Hindlimb muscle (tissue), 1 donor: Measurements from ENCODE around the gene SRGAP1. TPM values are rescaled to one million over a fixed set of nuclear protein-coding genes. Genes with fewer than 3 reads are reported as not detected.

Experiments used
- DNase-seq: peaks from one replicate; pipeline ENCODE4 v3.0.0-alpha.2; 2013
- polyA plus RNA-seq: library from polyadenylated mRNA; unstranded; fragments of 120-200 nt; gene quantifications from one replicate; pipeline ENCODE4 v1.2.1, GENCODE V29; 2013; ENCODE audit not compliant: insufficient read length

The SRGAP1 gene
- polyA plus RNA-seq, 1 donor = 6.6 TPM

DNA sequence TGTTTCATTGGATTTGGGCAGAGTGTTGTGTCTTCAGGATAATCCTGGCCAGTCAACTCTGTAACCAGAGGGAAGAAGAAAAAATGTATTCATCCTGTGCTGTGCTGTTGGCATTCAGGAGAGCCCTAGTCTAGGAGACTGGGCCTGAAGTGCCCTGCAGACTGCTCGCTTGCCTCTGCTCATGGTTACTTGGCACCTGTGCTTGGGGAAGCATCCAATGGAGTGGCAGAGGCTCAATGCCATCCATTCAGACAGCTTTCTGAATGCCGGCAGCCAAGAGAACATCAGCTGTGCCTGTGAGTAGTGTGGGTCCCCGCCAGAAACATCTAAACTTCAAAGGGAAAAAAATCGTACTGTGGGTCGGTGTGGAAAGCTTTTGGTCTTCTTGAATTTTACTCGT, 124.2 kb downstream of the SRGAP1 start:
- DNase-seq = peak; percentile 35

DNA sequence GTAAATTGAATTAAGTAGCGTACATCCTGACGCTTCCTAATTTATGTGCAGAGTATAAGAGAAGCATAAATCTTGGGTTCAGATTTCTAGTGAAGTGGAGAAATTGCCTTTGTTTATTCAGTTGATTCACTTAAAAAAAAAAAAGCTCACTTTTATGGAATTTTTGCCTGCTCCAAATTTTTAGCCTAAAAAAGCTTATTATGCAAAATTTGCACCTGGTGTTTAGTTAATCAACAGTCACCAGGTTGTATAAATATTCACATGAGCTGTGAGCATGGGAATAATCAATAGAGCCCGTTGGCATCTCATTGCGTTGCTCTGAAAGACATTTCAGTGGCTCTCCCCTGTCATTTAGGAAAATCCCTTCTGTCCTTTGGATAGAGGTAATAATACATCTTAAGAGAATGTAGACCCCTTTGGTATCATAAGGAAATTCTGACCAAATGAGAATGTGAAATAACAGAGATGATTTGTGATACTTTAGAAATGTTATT, 132.4 kb downstream of the SRGAP1 start:
- DNase-seq = no peak

DNA sequence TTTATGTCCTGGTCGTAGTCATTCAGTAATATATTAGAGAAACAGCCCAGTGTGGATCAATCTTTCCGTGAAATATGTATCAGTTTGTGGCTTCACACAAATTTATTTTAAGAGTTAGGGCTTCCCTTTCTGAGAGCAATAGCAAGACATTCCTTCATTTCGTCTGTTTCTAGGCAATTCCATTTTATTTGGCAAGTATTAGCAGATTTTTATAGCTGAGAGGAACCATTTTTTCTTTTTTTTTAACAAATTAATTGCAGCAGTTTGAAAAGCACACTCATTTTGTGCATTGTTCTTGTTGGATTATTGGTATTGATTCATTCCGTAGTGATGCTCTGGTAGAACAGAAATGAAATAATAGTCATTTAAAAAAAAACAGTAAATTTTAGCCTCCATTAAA, 132.9 kb downstream of the SRGAP1 start:
- no peak for DNase-seq

DNA sequence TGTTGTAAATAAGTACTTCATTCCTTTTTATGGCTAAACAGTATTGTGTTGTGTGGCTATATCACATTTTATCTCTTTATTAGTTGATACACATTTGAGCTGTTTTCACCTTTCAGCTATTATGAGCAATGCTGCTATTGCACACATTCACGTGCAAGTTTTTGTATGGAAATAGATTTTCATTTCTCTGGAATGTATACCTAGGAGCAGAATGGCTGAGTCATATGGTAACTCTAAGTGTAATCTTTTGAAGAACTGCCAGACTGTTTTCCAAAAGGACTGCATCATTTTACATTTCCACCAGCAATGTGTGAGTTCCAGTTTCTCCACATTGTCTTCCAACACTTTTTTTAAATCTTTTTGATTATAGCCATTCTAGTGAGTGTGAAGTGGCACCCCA, 134.0 kb downstream of the SRGAP1 start:
- DNase-seq = no peak

DNA sequence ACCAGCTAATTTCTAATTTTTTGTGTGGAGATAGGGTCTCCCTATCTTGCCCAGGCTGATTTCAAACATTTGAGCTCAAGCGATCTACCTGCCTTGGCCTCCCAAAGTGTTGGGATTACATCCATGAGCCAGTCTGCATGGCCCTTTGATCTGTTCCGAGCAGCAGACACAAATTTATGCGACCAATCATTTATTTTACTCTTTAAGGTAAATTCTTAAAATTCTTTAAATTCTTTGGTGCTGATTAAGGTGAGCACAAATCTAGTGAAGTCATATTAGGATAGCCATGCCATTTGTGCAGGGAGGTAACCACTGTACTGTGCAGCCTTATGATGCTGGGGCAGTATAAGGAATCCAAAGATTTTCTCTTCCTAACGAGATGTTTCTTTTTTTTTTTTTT, 135.7 kb downstream of the SRGAP1 start:
- no peak for DNase-seq

DNA sequence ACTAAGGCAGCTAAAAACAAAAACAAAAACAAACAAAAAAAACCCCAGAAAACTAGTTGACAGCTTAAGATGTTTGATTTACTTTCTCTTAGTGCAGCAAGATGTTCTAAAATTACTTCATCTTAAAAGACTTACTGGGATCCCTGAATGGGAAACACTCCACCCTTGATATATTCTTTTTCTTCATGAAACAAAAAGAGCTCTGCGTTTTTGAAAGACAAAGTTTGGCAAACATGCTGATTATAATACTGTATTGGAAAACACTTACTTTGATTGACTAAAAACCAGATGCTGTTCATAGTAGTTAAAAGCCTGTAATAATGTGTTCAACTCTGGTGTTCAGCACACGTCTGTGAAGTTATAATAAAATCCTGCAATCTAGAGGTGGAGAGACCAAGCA, 136.8 kb downstream of the SRGAP1 start:
- DNase-seq = no peak

DNA sequence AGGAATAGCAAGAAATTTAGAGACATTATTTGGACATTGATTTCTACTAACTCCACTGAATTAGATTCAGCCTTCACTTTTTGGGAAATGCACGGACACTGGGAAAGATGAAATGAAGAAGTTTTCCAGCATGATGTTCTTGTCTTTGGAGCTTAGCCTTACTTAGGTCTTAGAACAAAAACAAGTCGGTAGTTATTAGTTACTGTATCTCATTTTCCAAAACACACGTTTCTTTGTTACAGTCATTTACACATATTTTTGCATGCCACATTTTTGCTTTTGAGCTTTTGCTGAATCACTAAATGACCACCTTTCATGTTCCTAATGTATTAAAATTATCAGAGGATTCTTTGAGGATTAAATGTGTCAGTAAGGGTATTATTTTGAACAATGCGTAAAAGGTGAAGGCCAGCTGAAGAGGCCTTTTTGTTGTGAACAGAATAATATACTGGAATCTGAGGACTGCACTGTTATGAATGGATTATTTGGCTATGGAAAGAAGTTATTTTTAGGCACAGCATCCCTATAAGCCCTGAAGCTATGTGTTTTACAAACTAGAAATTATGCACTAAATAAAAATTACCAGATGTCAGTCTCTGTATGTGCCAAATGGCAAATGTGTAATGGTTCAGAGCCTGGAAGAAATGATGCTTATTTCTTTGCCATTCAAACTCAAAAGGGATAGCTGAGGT, 138.2 kb downstream of the SRGAP1 start:
- DNase-seq = peak; percentile 32

DNA sequence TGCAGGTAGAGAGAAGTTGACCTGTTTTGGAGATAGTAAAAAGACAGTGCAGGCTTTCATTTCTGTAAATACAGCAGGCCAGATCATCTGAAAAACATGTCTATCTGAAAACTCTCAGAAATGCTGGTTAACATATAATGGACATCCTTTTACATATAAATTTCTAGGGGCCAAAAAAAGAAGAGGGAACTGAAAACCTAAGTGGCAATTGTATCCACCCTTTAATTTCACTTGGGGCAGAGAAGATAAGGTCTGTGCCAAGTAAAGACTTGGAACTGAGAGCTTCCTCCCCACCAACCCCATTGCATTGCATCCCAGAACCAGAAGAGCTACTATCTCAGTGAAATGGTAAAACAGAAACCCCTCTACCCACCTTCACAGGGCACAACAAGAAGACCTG, 141.0 kb downstream of the SRGAP1 start:
- no peak for DNase-seq

DNA sequence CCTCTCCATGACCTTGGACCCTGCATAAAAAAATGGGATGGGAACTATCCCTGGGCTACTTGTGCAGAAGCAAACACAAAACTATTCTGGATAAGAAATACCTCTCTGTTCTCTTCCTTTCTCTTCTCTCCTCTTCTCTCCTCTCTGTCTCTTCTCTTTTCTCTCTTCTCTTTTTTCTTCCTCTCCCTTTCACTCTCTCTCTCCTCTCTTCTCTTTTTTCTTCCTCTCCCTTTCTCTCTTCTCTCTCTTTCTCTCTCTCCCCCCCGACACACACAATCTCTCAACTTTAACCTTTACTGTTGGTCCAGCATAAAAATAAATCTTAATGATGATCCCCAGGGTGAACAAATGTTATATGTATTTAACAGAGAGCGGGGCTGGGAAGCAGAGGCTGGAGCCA, 141.4 kb downstream of the SRGAP1 start:
- DNase-seq = no peak

DNA sequence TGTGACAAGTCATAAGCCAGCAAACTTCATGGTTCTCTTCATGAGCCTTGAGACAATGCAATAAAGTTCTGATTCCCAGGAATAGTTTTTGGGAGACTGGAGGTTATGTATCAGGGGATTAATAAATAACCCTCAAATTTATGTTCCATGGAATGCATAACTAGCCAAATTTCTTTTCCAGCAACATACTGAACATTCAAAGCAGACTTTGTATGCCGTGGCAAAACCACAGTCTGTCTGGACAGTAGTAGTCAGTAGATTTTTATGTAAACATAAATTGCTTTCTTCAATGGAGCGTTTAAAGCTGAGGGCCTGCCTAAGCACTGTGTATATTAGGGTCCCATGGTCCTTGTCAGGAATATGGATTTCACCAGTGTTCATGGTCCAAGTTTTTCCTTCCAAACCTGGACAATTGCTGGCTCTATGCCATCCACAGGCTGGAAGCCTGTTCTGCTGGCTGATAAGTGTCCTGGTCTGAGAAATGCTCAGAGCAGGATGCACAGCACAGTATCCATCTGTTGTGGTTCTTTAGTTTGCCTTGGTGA, 144.9 kb downstream of the SRGAP1 start:
- peak; percentile 27 for DNase-seq

DNA sequence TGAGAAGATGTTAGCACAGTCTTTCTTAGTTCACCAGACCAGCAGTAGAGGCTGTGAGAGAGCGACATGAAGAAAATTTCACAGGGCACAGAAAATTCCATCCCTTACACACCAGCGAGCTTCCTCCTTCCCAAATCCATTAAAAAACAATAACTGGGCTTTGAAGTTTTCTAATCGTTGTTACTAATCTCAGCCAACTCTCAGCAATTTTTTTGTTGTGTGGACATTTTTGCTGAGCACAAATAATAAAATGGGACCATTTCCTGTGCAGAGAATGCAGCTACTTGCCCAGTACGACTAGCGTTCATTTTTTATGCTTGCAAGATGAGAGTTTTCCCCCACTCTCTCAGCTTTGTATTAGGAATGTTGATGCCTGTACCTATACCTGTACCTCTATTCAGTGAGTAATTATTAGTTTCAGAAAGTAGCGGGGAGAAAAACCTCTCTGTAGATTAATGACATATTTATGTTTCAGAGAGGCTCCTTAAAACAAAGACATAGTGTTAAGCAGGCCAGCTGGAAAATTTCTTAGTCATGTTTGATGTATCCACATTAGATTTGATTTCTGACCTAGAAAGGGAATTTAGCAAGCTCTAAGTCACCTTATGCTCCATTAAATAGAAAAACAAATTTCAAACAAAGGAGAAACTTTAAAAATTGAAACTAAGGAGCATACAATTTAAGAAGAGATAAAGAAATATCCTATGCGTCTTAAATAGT, 146.5 kb downstream of the SRGAP1 start:
- DNase-seq = no peak

DNA sequence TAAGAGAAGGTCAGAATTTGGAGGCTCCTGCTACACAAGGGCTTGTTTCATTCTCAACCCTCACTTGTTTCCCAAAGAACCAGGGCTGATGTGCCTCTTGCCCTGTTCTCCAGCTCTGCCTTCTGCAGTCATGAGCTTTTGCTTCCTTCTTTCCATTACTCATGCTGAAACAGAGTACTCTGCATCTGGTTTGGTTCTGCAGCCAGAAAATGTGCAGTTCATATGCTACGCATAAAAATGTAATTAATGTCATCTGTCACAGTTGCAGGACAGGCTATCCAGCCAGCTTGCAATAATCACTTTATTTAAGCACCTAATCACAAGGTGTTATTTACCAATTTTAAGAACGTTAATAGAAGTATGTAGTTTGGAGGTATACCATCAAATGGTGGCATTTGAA, 150.2 kb downstream of the SRGAP1 start:
- peak; percentile 68 for DNase-seq

DNA sequence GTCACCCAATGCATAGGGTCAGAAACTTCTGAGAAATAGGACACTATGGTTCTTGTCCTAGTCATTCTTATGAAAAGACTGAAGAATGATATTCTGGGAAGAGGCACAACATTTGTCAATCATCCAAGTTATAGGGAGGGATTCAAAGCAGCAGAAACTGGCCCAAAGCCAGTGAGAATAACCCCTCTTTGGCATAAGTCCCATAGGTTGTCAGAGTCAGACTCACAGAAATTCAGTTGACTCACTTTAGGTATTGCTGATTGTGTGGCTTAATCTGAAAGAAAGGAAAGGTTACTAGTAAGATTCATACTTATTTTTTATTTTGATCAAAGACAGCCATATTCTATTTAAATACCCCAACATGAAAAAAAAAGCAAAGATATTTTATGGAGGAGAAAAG, 151.0 kb downstream of the SRGAP1 start:
- DNase-seq = no peak

DNA sequence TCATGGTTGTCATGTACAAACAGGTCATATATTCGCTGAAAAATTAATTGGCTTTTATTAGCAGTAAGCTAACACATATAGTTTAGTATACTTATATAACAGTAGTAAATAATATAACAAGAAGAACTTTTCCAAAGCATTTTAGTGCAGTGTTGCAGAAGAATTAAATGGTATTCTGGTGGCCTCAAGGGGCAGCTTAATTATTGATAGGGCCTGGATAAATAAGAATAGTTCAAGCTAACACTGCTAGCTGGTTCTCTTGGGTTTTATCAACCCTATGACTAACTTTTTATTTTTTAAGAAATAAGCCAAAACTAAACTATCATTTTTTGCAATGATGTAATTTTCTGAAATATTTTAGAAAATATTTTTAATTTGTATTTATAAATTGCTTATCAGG, 152.1 kb downstream of the SRGAP1 start:
- DNase-seq = no peak

DNA sequence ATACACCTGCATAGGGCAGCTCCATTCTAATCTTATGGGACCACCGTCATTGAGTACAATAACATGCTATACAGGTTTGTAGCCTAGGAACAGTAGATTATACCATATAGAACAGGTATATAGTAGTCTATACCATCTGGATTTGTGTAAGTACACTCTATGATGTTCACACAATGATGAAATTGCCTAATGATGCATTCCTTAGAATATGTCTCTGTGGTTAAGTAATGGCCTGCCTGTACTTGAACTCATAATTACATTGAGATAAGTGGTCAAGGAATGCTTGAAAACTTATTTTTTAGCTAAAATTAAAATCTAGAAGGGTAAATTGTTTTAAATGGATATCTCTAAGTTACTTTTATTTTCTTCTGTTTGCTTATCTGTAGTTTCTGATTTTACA, 152.7 kb downstream of the SRGAP1 start:
- DNase-seq = no peak

DNA sequence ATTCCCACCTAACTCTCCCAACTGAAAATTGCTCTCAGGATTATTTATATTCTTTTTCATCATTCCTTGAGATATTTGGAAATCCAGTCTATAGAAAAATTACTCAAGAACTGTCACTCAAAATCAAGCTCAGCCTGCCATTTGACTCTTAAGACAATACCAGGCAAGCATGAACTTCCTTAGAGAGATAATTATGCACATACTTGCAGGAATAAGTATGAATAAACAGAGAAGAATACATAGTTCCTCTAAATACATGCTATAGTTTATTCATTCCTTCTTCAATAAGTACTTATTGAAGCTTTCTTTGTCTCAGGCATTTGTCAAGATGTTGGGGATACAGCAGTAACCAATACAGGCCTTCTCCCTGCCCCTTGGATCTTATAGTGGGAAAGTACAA, 154.1 kb downstream of the SRGAP1 start:
- no peak for DNase-seq

DNA sequence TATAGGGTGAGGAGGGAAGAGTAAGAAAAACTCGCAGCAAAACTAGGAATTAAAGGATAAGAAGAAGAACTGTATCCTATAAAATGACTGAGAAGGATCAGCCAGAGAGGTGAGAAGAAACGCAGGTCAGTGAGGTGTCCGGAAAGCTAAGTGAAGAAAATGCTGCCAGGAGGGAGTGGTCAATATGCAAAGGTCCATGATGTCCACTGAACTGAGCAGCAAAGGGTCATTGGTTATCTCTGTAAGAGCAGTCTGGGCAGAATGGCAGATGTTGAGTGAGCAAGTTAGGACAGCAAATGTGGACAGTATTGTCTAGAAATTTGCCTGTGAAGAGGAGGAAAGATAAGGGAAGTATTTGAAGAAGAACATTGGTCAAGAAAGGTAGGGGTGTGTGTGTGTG, 155.4 kb downstream of the SRGAP1 start:
- DNase-seq = no peak

DNA sequence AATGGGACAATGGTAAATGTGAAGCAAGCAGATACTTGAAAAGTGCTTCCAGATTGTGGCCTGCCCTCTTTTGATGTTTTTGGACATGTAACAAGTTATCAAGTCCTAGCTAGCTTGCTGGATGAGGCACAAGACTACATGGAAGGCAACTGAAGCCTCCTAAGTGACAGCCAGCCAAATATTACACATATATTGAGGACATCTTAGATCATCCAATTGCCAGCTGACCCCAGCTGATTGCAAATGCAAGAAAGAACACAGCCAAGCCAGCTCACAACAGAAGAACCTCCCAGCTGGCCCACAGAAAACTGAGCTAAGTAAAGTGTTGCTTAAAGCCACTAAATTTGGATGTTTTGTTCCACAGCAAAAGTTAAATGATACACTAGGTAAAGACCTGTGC, 156.9 kb downstream of the SRGAP1 start:
- no peak for DNase-seq

DNA sequence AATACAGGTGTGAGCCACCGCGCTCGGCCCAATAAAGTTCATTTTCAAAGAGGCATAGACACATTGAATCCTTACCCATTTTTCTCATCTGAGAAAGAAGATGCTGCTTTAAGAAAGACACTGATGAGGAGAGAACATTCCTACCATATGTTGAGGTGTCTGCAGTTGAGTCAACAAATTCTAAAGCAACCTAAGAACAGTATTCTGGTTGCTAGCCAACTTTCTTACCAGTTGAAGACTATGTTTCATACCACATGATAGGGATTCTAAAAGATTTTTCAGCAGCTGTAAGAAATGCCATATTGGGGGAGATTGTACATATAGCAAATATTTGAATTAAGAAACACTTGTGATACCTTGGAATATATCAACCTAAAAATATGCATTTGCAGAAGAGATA, 160.1 kb downstream of the SRGAP1 start:
- no peak for DNase-seq

DNA sequence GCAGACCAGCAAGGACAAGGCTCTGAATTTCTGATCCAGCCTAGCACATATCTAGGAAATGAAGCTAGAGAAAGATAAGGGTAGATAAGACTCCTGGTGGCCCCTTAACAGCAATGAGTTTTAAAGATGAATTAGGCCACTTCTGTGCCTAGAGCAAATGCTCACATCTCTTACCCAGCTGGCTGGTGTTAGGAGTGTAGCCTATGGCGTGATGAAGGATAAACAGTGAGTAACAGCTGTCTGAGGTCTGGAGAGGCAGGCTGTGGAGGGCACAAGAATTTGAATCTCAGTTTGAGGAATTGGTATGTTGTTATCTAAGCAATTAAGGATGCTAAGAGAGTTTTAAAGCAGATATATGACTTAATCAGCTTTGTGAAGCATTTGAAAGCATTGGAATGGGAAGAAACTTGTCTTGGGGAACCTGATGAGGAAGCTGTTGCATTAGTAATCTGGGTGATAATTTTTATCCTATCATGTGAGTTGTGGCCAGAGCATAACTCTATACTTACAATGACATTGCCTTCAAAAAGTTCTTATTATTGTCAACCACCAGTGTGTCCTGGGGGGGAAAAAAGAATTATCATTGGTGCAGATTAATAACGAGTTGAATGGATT, 161.8 kb downstream of the SRGAP1 start:
- DNase-seq = no peak

DNA sequence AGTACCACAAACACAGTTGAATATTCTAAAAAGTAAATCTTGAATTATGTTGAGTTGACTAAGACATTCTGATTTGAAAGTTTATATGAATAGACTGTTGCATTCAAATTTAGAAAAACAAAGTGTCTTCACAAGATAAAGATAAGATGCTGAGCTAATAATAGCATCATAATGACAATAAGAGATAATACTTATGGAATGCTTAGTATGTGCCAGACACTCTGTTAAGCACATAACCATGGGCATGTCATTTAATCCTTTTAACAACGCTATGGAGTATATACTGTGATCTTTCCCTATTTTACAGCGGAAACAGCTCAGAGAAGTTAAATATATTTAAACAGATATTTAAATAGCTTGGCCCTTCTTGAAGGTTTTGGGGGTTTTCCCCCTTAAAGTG, 163.4 kb downstream of the SRGAP1 start:
- DNase-seq = no peak

DNA sequence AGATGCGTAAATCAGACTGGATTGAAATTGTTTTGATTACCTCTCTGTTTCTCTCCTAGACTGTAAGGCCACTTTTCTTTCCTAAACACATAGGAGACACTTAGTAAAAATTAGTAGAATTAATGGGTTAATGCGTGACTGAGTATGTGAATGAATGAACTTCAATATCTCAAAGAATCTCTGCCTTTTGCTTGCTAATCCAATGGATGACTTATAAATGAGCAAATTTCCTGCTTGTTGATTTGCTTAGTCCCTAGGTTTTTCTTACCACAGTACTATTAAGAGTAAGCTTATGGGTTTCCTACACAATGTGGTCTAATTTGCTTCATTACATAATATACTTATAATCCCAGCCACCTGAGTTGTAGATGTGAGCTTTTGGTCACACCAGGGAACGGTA, 164.1 kb downstream of the SRGAP1 start:
- DNase-seq = no peak

DNA sequence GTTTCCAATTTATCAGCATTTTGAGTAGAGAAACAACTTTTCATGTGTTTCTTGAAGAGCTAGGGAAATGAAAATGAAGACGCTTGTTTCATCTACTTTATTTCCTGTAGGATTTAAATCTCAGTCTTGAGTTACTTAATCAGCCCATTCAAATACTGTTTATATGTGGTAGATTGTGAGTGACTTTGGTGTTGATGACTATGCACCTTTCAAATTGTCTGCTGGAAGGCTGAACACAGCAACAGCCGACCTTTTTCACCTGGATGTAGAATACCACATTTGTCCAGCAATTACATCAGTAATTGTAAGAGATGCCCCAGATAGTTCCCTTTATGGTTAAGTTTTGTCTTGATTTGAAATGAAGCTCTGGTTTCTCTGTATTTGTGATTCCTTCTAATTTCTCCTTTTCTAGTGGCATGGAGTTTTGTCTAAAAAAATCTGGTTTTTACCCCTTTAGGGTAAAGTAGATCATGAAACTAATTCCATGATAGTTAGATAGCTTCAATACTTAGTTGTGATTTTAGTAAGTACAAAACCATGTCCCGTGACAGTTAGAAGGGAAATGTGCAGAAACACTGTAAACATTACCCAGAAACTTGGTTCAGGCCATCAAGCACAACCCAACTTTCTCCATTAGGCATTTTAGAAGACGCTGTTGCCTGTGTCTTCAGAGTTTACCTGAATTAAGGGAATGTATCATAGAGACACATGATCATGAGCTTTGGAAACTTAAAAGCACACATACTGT, 165.0 kb downstream of the SRGAP1 start:
- DNase-seq = no peak
